Ishikawa (cell line): ENCODE measurements around the gene MYO1E.

Source experiments
- CEBPB ChIP-seq: IDR thresholded peaks from 2 replicates; pipeline ENCODE4 v1.6.1; 2012
- CREB1 ChIP-seq: IDR thresholded peaks from 2 replicates; pipeline ENCODE4 v1.6.1; 2012; ENCODE audit warnings: low read depth
- EGR1 ChIP-seq: IDR thresholded peaks from 2 replicates; pipeline ENCODE4 v1.6.1; 2012
- EP300 ChIP-seq: IDR thresholded peaks from 2 replicates; pipeline ENCODE4 v1.6.1; 2012; ENCODE audit warnings: borderline replicate concordance
- FOXM1 ChIP-seq: IDR thresholded peaks from 2 replicates; pipeline ENCODE4 v1.6.1; 2012; ENCODE audit warnings: low read depth, borderline replicate concordance
- MAX ChIP-seq: IDR thresholded peaks from 2 replicates; pipeline ENCODE4 v1.6.1; 2012
- NFIC ChIP-seq: IDR thresholded peaks from 2 replicates; pipeline ENCODE4 v1.6.1; 2012
- RAD21 ChIP-seq: IDR thresholded peaks from 2 replicates; pipeline ENCODE4 v1.6.1; 2012; ENCODE audit warnings: low read depth
- REST ChIP-seq: IDR thresholded peaks from 2 replicates; pipeline ENCODE4 v1.6.1; 2012; ENCODE audit warnings: low read depth, mild to moderate bottlenecking
- TAF1 ChIP-seq: IDR thresholded peaks from 2 replicates; pipeline ENCODE4 v1.6.1; 2012; ENCODE audit warnings: low read depth, mild to moderate bottlenecking
- TCF12 ChIP-seq: IDR thresholded peaks from 2 replicates; pipeline ENCODE4 v1.6.1; 2012; ENCODE audit warnings: low read depth
- TEAD4 ChIP-seq: IDR thresholded peaks from 2 replicates; pipeline ENCODE4 v1.6.1; 2012
- USF1 ChIP-seq: IDR thresholded peaks from 2 replicates; pipeline ENCODE4 v1.6.1; 2012
- YY1 ChIP-seq: IDR thresholded peaks from 2 replicates; pipeline ENCODE4 v1.6.1; 2012; ENCODE audit warnings: low read depth
- ZBTB7A ChIP-seq: IDR thresholded peaks from 2 replicates; pipeline ENCODE4 v1.6.1; 2012; ENCODE audit warnings: low read depth

MYO1E gene

GRCh38 chr15:59205839-59206622, 166.6 kb downstream of the MYO1E start:
- TF ChIP-seq CEBPB (no peak), ZBTB7A (no peak), TCF12 (no peak), TAF1 (no peak), TEAD4 (no peak), FOXM1 (no peak), EGR1 (no peak), USF1 (no peak), CREB1 (no peak), RAD21 (no peak), MAX (no peak), YY1 (no peak), REST (no peak)

- TF ChIP-seq RAD21 (no peak), USF1 (no peak), REST (no peak), EGR1 (no peak), CEBPB (no peak), ZBTB7A (no peak), TEAD4 (no peak), YY1 (no peak), MAX (no peak), TAF1 (no peak), EP300 (no peak), CREB1 (no peak), NFIC (no peak), TCF12 (no peak), FOXM1 (no peak)
Observed at GRCh38 chr15:59203657-59204056, 169.0 kb downstream of the MYO1E start.

- no peak for TF ChIP-seq CREB1
- no peak for TF ChIP-seq RAD21
- no peak for TF ChIP-seq NFIC
- TF ChIP-seq EP300 = no peak
- TF ChIP-seq TAF1 = no peak
- TF ChIP-seq MAX = no peak
- no peak for TF ChIP-seq REST
- no peak for TF ChIP-seq FOXM1
- no peak for TF ChIP-seq CEBPB
- TF ChIP-seq TCF12 = no peak
- no peak for TF ChIP-seq ZBTB7A
- no peak for TF ChIP-seq YY1
- TF ChIP-seq USF1 = no peak
Observed at GRCh38 chr15:59203008-59203407, 169.7 kb downstream of the MYO1E start.

- TF ChIP-seq MAX (no peak), CREB1 (no peak)
Observed at GRCh38 chr15:59200560-59200959, 172.1 kb downstream of the MYO1E start.
